GM18909 (cell line): ENCODE measurements around the gene EID2.

ENCODE experiments used
- ATAC-seq: cut with Tn5 transposase; IDR thresholded peaks from one replicate; pipeline ENCODE4 v1.9.1; 2021; ENCODE audit warnings: mild to moderate bottlenecking; ENCODE audit not compliant: unreplicated experiment, poor library complexity

The EID2 gene

GRCh38 chr19:39539518-39540332, at the start of gene EID2:
Gene EID2, minus strand, starts transcription at chr19:39540161. Its CDS starts 82 bp downstream, at chr19:39540079.
- ATAC-seq: peak; percentile 91

GRCh38 chr19:39588066-39588465, 48.1 kb upstream of the EID2 start:
- no peak for ATAC-seq

GRCh38 chr19:39587496-39587895, 47.5 kb upstream of the EID2 start:
- no peak for ATAC-seq

GRCh38 chr19:39582891-39583625, 43.1 kb upstream of the EID2 start:
- ATAC-seq: no peak

GRCh38 chr19:39582442-39582841, 42.5 kb upstream of the EID2 start:
- no peak for ATAC-seq

- no peak for ATAC-seq
These were observed 28.6 kb upstream of the EID2 start for GRCh38 chr19:39568604-39569003.

- no peak for ATAC-seq
These were observed 26.1 kb upstream of the EID2 start for GRCh38 chr19:39566064-39566463.

GRCh38 chr19:39563408-39563807, 23.4 kb upstream of the EID2 start:
- ATAC-seq: no peak

GRCh38 chr19:39558624-39559117, 18.7 kb upstream of the EID2 start:
- no peak for ATAC-seq

GRCh38 chr19:39557811-39558623, 18.1 kb upstream of the EID2 start:
- ATAC-seq: no peak

GRCh38 chr19:39555883-39556282, 15.9 kb upstream of the EID2 start:
- no peak for ATAC-seq

- no peak for ATAC-seq
These were observed 14.8 kb upstream of the EID2 start for GRCh38 chr19:39554701-39555311.

- no peak for ATAC-seq
These were observed 13.2 kb upstream of the EID2 start for GRCh38 chr19:39553082-39553652.

- ATAC-seq: no peak
These were observed 10.2 kb upstream of the EID2 start for GRCh38 chr19:39550197-39550596.

- ATAC-seq: no peak
These were observed 6.6 kb upstream of the EID2 start for GRCh38 chr19:39546599-39546998.

- no peak for ATAC-seq
These were observed 5.0 kb upstream of the EID2 start for GRCh38 chr19:39544911-39545310.

- ATAC-seq: no peak
These were observed 4.4 kb upstream of the EID2 start for GRCh38 chr19:39544226-39544903.

- ATAC-seq: no peak
These were observed 3.5 kb upstream of the EID2 start for GRCh38 chr19:39543477-39543857.

GRCh38 chr19:39542206-39542605, 2.2 kb upstream of the EID2 start:
- ATAC-seq: no peak
